GM18511 (cell line): ENCODE data around the gene ARAP2.

Source experiments
- ATAC-seq: cut with Tn5 transposase; IDR thresholded peaks from one replicate; pipeline ENCODE4 v1.9.1; 2021; ENCODE audit warnings: mild to moderate bottlenecking, moderate library complexity; ENCODE audit not compliant: unreplicated experiment

Gene ARAP2

DNA sequence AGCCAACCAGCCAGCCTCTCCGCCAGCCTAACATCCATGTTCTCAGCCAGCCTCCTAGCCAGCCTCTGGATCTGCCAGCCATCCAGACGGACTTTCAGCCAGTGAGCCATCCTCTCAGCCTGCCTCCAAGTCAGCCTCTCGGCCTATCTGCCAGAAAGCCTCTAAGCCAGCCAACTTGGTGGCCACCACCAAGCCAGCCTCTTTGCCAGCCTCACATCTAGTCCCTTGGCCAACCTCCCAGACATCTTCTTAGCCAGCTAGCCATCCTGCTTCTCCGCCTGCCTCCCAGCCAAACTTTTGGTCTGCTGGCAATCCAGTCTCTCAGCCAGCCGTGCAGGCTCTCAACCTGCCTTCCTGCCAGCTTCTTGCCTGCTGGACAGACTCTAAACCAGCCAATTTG lies 16.4 kb upstream of the ARAP2 start:
- no peak for ATAC-seq

DNA sequence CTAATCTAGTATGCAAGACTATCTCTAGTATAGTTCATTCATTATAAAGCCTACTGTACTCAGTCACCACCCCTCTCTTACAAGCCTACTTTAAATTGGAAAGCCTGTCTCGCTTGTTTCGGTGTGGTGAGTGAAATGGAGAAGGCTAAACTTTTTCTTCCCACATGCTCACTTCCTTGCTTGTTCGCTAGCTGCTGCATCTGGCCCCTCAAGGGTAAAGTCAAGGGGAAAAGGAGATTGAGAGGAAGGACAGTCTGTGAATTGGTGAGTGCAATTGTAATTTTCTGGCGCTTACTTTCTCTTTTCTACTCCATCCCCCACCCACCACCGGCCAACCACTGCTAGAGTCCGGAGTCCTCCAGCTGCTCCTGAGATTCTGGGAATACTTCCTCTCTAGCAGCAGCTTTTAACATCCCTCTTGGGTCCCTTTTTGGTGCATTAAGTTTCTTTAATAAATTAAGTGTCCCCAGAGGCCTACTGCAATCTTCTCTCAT lies 12.1 kb upstream of the ARAP2 start:
- peak; percentile 71 for ATAC-seq

GRCh38 chr4:36255577-36255976 lies 11.3 kb upstream of the ARAP2 start:
- ATAC-seq = peak; percentile 84

- ATAC-seq = no peak
These were observed 10.1 kb upstream of the ARAP2 start for GRCh38 chr4:36254371-36254770.

- ATAC-seq = no peak
These were observed 7.7 kb upstream of the ARAP2 start for GRCh38 chr4:36251983-36252382.

DNA sequence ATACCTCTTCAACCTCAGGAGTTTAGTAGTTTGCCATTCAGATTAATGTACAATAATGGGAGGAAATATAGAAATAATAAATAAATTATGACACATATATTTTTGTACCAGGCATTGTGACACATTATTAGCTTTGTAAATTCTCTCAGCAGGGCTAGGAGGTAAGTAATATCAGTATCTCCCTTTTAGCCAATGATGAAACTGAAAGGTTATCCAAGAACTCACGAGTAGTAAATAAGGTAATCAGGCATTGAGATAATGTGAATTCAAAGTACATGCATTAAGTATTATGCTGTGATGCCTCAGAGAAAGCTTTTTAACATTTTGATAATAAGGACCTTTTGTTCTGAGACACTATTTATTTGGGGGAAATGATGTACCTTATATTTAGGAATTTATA lies 5.3 kb upstream of the ARAP2 start:
- no peak for ATAC-seq

DNA sequence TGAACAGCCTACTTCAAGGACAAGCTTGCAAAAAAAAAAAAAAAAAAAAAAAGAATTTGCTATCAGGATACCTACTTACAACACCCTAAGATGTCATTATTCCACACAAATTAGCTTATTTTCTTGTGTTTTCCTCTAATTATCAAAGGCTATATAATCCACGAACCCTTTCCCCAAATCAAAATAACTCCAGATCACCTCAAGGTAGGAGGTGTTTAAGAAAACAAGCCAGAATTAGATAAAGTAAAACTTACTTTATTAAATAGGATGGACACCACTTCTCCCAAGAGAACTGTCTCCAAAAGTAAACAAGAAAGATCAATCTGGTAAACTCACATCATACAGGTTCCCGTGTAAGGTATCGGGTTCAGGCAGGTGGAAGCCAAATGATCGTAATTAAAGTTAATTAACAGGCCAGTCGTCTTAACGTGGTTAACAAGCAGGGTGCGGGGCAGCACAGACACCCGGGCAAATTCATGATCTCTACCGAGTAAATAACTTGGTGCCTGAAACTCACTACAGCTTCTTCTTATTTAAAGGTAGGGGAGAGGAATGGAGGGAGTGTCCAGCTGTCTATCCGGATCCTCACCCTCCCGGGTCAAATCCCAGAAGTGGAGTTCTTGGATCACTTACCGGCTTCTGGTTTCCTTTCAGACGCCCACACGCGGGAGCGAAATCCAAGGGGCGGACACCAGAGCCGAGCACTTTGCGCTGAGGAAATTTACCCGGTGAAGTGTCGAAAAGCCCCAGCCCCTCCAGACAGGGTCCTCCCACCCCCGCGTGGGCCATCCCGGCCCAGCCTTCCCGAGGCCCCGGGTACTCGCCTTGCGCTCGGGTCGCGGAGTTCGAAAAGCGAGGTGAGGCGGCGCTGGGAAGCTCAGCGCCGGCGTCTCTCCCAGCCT lies 708 bp downstream of the ARAP2 start:
- peak; percentile 36 for ATAC-seq

DNA sequence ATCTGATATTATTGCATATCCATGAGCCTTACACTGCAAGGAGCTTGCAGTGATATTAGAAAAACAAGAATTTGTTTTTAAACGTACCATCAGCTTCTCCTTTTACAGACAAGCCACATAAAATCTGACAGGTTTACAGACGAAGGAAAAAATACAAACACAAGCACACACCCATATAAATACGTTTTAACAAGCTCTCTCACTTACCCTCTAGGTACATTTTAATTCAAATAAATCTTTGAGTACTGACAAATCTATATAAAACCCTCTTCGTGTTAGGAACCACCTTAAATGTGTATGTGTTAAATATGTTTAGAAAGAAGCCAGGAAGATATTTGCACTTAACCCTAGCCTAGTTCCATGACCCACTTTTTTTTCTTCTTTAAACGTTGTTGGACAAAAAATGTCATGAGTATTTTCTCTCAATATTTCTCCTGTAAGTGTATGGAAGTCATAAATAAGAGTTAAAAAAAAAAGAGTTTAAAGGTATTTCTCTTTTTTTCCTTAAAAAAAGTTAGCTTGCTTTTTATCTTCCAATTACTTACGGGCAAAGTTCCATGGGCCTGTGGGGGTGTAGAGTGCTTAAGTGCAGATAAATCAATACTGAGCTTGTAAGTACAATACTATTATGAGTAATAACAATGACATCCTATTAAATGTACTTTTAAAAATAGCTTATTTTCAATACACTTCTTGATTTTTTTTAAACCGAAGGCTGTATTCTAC lies 1.5 kb downstream of the ARAP2 start:
- ATAC-seq = no peak

DNA sequence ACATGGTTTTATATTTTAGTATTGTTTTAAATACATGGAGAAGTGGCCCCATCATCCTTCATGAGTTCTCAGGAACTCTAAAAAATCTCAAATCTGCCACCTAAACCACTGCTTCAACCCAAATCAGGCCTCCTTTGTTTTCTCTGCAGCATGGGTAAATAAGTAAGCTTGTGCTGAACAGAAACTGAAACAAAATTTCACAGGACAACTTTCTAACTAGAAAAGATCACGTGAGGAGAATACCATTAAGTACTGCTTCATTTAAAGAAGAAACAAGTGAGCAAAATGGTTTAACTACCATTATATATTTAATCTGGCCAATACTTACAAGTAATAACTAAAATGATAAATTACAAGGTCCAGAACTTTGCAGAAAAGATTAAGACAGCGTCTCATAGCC lies 2.5 kb downstream of the ARAP2 start:
- ATAC-seq = peak; percentile 51

- ATAC-seq = no peak
These were observed 6.7 kb downstream of the ARAP2 start for GRCh38 chr4:36237366-36238313.

GRCh38 chr4:36236159-36236558 lies 8.2 kb downstream of the ARAP2 start:
- ATAC-seq = no peak

DNA sequence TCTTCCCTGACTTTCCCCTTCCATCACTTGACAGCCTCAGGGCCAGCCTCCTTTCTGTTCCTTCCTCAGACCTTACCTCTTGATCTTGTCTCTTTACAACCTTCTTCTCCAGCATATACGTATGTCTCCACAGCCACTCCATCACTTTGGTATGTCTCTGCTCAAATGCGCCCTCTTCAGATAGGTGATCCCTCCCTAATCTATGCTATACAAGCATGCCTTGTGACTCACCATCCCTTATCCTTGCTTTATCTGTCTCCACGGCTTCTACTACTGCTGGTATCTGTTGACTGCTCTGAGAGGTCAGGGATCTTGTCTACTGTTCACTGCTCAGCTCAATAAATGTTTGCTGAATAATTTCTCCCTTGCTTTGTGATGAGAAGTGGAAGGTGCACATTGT lies 9.0 kb downstream of the ARAP2 start:
- no peak for ATAC-seq

- no peak for ATAC-seq
These were observed 10.6 kb downstream of the ARAP2 start for GRCh38 chr4:36233567-36234266.

- ATAC-seq = no peak
These were observed 13.8 kb downstream of the ARAP2 start for GRCh38 chr4:36230534-36230933.

DNA sequence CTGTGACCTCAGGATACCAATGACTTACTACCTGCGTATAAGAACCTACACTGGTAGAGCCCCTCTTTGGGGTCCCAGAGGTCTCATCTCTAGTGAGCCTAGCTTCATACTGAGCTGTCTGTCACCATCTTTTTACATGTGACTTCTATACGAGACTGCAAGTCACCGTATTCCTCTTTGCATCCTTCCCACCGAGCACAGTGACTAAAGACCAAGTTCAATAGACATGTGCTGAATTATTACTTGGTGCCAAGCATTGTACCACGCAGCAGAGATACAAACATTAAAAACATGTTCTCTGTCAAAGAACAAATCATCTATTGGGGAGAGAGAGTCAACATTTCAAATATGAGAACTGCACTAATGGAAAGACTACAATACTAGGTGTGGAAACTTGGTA lies 16.4 kb downstream of the ARAP2 start:
- no peak for ATAC-seq

GRCh38 chr4:36226430-36227227 lies 17.7 kb downstream of the ARAP2 start:
- no peak for ATAC-seq

DNA sequence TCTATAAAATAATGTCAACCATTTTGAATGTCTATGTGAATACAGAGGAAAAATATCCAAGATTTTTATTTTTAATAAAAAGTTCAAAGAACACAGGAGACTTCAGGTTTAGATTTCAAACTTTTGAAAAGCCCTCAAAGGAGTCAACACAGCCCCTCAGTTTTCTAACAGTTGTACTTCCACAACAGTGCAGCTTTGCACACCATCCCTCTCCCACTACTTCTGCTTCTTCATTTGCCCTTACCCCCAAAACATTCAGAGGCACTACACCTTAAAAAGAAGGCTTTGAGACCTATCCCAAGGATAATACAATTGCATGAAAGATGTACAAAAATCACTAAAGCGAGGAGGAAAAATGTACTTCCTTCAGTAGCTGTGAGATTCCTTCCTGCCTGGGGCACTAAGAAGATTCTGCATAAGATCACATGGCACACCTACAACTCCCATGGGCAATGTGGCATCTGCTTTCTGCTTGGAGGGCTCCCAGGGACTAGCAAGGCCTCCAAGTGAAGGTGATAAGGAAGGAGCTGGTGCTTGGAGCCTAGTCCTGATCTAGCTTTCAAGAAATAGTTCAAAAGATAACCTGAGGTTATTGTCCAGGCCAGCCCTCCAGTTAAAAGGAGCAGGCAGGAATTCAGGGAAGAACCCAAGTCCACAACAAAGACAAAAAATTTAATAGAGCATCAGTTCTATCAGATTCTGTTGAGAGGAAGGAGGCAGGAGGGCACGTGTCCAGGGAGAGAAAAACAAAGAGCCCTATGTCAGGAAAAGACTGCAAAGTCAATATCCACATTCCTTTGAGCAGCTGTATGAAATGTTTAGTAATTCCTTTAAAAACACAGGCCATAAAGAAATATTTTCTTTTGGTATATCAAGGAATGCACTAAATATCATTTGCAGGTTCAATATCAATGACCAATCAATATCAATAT lies 19.1 kb downstream of the ARAP2 start:
- ATAC-seq = no peak

DNA sequence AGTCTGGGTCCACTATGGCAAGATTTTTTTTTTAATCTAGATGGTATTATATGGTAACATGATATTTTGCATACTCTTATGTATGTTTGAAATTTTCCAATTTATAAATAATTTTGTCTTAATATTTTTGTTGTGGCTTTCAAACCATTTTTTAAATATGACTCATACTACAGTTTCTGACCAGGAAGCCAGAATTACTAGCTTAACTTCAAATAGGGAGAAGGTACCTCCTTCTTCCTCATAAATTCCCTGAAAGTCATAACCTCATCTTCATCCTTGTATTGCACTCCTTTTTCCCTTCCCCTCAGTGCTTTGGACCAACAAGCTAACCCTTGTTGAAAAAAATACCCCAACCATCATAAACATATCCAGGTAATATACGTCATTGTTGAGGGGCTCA lies 21.6 kb downstream of the ARAP2 start:
- no peak for ATAC-seq
